ENCODE results near the gene H2BK1.

Gene H2BK1

DNA sequence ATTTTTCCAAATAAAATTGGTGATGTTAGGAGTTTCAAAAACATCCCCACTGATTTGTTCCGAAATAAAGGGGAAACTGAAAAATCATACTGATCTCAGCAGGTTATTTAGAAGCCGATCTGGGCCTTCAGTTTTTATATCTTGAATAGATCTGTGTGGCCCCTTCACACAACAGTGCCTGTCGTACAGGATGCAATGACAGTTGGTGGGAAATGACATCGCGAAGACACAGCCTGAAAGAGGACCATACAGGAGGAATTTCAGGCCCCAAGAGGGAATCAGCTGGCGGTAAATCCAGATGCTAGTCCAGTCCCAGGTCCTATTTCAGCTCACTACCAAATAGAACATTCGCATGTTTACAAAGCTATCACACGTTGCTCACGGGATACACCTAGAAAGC lies 3.0 kb downstream of the H2BK1 start:
- in situ Hi-C loops (cut with HindIII; ENCODE audit: low sequenced_read_pairs): loop anchor here (5.0 kb wide), 2 partner anchors 40 to 65 kb away; partner anchors contain the start of gene GBX1

DNA sequence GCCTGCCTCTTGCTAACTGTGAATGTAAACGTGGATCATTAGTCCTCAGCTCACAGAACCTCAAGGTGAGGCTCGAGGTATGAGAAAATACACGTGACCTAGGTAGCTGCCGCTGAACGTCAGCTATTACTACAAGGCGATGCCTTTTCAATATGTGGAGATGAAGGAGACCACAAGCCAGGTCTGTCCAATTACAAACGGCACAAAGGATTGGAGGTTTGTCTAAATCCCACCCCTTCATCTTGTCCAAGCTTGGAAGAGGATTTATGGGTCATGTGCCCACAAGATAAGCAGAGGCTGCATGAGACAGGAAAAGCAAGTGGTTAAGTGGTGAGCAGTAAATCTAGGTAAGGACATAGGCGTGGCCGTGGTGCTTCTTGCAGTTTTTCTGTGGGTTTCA lies 3.4 kb downstream of the H2BK1 start:
- in situ Hi-C loops (cut with HindIII; ENCODE audit: low sequenced_read_pairs): loop anchor here (5.0 kb wide), 2 partner anchors 40 to 65 kb away; partner anchors contain the start of gene GBX1

DNA sequence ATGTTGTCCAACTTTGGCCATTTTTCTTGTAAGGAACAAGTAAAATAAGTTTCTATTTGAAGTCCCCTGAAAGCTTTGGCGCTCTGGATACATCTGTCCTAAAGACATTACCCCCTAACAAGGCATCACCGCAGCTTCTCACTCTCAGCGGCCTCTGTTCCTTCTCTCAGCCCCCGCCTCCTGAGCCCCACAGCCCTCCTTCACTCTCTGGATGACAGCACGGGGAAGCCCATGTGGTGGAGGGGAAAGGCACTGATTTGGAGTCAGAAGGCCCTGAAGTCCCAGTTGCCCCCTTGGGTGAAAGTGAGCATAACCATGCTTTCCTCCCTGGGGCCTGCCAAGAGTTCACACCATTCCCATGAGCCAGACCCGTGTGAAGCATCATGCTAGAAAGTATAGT lies 4.6 kb downstream of the H2BK1 start:
- in situ Hi-C loops (cut with HindIII; ENCODE audit: low sequenced_read_pairs): loop anchor here (5.0 kb wide), 2 partner anchors 38 to 67 kb away; partner anchors contain the start of gene GBX1

DNA sequence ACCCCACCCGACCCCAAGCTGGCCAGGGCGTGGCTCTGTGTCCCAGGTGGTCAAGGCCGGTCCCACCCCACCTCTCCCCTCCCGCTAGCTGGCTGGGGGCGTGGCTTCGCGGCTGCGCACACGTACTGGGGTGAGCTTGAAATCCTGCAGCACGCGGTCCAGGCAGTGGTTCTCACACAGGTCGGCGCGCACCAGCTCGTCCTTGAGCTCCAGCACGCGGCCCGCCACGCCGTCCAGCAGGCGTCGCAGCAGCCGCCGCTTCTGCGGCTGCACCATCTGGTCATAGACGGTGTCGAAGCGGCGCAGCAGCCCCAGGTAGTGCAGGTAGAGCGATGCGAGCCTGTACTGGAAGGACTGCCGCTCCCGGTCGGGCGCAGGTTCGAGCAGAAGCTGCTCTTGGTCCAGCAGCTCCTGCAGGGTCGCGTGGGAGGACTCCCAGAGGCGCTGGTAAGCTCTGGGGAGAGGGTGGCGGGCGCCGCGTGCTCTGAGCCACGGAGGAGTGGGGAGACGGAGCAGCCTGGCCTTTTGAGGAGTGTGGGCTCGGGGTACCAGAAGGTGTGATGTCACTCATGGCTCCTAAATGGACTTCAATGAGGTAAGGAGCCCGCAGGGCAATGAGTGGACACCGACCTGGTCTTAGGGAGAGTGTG lies 5.8 kb downstream of the H2BK1 start:
- in situ Hi-C loops (cut with HindIII; ENCODE audit: low sequenced_read_pairs): loop anchor here (5.0 kb wide), 2 partner anchors 37 to 68 kb away; partner anchors contain the start of gene GBX1

DNA sequence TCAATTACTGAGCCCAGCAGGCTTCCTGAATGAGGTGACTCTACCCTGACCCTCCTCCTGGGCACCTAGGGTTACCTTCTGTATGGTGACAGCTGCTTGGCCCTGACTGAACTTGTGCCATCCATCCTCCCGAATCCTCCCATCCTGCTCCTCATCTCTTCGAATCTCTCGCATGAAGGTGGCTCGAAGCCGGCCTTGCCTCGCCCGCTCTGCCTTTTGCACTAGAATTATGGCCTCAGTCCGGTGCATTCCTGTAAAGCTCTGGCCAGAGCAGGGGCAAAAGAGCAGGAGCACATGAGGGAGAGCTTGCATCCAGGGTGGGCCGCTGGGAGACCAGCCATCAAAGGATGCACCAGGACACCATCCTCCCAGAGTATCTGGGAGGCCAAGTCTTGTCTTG lies 7.5 kb downstream of the H2BK1 start:
- in situ Hi-C loops (cut with HindIII; ENCODE audit: low sequenced_read_pairs): no loop called here

DNA sequence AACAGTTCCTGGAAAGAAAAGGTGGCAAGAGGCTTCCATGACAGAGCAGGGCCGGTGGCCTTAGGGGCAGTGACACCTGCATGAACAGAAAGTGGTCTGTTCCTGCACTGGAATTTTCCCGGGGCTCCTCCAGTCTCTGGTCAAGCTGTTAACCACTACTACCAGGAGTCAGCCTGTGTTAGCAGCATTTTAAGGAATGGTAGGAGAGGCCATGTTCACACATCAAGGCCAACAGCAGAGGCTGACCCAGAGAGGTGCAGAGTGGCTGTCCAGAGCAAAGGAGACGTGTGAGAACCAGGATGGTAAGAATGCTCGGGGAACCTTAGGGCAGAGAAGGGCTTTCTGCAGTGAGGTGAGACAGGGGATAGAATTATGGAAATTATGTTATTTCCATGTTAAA lies 8.5 kb downstream of the H2BK1 start:
- in situ Hi-C loops (cut with HindIII; ENCODE audit: low sequenced_read_pairs): no loop called here

DNA sequence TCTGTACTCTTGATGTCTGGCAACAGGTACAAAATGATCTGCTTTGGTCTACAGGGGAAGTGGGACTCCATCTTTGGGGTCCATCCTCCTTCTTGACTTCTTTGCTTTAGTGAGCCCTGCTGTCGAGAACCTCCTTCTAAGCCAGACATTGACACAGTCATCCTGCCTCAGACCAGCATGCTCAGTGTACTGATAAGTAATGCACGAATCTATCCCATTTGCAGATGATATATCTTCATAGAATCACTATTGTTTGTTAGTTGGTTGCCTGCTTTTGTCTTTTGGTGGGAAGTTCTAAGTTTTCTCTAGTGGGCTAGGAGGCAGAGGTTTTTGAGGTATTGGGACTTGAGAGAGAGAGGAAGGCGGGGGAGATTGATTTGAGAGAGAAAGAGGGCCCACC lies 8.9 kb downstream of the H2BK1 start:
- in situ Hi-C loops (cut with HindIII; ENCODE audit: low sequenced_read_pairs): no loop called here

DNA sequence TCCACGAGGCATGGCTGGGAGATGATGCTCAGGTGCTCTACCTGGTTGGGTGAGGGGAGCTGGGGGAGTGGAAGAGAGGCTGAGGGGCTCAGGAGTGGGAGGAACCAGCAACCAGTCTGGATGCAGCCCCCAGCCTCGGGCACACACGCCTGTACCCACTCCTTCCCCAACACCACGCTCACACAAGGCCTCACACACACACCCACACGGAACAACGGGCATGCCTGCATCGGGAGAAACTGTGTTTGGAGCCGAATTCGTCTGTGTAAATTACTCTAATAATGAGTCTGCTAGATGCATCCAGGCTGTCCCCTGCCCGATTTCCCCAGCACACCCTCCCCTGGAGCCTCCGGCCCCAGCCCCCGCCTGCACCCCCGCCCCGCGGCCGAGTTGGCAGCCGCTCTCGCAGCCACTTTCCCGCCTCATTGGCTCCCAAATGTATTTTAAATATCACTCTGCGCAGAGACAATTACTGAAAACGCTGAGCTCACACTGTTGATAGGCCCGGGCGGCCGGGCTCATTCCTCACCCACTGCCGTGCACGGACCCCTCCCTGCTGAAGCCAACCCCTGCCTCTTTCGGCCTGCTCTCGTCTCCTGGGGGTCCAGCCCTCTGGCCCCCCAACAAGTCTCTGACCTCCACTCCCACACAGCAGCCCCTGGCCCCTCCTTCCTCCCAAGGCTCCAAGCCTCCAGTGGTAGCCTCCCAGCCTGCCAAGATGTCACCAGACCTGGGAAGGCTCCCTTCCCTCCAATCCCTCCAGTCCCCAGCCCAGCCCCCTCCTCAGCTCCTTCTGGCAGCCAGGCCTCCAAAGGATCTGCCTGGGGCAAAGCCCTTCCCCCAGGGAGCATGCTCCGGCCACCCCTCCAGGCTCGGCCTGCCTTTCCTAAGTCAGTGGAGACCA lies 11.1 kb downstream of the H2BK1 start:
- in situ Hi-C loops (cut with HindIII; ENCODE audit: low sequenced_read_pairs): no loop called here

DNA sequence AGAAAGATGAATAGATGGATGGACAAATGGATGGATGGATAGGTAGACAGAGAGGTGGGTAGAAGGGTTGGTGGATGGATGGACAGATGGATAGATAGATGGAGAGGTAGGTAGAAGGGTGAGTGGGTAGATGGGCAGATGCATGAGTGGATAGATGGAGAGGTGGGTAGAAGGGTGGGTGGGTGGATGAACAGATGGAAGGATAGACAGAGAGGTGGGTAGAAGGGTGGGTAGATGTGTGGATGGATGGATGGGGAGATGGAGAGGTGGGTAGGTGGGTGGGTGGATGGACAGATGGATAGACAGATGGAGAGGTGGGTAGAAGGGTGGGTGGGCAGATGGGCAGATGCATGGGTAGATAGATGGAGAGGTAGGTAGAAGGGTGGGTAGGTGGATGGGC lies 12.4 kb downstream of the H2BK1 start:
- in situ Hi-C loops (cut with HindIII; ENCODE audit: low sequenced_read_pairs): no loop called here

DNA sequence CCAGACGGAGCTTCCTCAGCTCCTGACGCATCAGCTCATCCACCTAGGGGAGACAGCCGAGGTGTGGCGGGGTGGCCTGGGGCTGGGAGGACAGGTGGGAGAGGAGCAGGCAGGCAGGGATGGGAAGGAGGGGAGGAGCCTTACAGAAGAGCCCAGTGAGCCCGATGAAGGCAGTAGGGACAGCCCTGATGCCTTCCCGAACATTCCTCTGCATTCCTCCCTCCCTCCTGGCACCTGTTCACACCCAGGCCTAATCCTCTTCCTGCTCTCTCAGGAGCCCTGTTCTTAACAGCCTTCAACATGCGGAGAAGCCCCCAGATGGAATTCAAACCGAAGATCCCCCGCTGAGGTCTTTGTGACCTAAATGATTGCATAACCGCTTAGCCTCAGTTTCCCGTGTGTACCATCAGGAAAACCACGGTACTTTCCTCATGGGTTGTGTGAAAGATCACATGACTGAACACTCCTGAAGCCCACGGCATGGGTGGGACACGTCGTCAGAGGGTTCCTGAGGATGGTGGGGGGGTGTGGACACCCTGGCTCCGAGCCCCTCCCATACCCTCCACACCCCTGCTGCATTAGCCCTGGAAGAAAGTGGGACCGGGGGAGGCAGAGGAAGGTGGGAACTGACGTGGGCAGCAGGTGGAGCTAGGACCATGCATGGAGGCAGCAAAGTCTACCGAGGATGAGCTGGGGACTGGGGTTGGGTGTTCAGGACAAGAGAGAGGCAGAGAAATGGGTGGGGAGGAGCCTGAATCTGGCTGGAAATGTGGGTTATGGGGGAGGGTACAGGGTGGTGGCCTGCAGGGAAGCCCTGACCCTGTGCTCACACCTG lies 14.5 kb downstream of the H2BK1 start:
- in situ Hi-C loops (cut with HindIII; ENCODE audit: low sequenced_read_pairs): no loop called here

DNA sequence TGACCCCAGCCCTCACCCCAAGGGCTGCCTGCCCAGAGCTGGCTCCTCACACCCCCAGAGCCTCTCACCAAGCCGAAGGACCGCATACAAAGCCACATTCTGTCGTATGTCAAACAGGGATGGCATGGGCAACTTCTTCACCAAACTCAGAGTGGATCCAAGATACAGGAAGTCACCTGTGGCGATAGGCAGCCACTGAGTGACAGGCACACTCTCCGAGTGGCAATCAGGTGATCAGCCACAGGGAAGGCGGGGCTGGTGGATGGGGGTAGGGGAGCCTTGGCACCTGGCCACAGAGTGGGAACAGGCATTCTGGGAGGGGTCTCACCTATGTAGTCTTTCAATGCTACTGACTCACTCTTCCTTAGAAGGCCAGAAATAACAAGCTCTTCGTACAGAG lies 16.1 kb downstream of the H2BK1 start:
- in situ Hi-C loops (cut with HindIII; ENCODE audit: low sequenced_read_pairs): no loop called here

DNA sequence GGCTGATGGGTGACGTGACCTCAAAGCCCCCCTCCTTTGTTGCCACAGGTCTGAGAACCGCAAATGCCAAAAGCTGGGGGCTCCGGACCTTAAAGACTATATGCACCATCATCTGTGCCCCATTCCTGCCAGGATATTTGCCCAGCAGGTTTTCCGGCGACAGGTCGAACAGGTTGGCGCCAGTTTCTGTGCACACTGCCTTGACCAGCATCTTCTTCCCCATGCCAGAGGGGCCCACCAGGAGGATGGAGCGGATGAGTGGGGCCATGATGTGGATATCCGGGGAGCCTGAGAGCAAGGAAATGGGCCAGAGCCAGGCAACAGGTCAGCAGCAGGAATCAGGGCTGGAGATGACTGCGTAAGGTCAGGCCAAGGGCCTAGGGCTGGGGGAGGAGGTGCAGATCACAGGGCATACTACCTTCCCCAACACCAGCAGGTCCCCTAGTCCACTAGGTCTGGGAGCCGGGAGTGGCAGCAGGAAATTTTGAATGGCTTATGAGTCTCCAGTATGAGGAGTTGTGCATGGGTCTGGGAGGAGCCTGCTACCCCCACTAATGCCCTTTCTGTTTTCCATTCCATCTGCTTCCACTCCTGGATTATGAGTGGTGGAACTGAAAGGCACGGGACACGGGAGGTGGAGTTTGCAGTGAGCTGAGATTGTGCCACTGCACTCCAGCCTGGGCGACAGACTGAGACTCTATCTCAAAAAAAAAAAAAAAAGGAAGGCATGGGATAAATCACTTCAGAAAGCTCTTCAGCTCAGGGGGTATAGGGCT lies 16.9 kb downstream of the H2BK1 start:
- in situ Hi-C loops (cut with HindIII; ENCODE audit: low sequenced_read_pairs): no loop called here

DNA sequence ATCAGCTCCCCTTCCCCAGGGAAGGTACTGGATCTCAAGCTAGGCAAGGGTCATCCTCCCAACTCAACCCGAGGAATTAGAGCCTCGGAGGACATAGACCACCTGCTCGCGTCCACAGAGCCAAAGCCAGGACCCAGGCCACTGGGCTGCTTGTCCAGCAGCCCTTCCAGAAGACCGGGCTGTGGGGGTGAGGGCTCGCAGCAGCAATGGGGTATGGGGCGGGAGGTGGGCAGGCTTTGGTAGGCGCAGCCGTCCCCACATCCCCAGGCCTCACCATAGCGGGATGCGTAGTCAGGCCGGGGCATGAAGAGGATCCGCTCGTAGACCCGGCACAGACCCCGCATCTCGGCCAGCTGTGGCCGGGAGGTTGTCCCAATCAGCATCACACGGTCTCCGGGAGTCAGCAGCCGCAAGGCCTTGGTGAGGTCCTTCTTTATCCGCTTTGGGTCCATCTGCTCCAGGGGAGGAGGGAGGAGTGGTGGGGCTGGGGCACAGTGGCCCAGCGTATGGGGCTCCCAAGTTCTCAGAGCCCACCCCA lies 18.2 kb downstream of the H2BK1 start:
- in situ Hi-C loops (cut with HindIII; ENCODE audit: low sequenced_read_pairs): no loop called here

DNA sequence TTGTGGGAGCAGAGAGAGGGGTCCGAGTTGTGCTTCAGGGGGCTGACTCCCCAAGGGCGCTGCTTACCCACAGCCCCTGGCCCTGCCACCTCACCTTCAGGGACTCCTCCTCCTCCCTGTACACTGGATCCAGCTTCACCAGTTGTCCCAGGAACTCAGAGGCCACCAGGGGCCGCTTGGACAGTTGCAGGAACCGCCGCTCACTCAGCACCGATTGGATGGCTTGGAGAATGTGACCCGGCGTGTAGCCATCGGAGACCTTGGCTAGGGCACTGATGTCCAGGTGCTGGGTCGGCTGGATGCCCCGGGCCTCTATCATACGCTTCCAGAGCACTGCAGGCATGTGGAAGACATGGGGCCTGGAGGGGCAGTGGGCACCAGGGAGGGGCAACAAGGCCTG lies 18.7 kb downstream of the H2BK1 start:
- in situ Hi-C loops (cut with HindIII; ENCODE audit: low sequenced_read_pairs): no loop called here

DNA sequence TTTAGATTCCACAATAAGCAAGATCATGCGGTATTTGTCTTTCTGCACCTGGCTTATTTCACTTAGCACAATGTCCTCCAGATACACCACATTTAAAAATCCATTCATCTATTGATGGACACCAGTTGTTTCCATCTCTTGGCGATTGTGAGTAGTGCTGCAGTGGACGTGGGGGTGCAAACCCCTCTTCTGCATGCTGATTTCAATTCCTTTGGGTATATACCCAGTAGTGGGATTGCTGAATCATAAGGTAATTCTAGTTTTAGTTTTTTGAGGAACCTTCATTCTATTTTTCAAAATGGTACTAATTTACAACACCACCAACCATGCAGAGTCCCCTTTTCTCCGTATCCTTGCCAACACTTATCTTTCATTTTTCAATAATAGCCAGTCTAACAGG lies 21.2 kb downstream of the H2BK1 start:
- in situ Hi-C loops (cut with HindIII; ENCODE audit: low sequenced_read_pairs): no loop called here

DNA sequence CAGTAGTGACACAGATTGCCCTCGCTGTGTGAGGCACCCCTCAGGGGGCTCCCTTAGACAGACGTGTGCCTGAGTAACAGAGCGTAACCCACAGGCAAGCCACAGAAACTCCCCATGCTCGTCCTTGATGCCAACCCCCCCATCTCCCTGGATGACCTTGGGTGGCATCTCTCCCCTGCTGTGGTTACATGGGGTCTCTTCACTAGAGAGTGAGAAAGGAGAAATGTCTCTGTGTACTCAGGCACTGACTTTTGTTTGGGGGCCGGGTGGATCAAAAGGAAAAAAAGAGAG lies 22.1 kb downstream of the H2BK1 start:
- in situ Hi-C loops (cut with HindIII; ENCODE audit: low sequenced_read_pairs): no loop called here

DNA sequence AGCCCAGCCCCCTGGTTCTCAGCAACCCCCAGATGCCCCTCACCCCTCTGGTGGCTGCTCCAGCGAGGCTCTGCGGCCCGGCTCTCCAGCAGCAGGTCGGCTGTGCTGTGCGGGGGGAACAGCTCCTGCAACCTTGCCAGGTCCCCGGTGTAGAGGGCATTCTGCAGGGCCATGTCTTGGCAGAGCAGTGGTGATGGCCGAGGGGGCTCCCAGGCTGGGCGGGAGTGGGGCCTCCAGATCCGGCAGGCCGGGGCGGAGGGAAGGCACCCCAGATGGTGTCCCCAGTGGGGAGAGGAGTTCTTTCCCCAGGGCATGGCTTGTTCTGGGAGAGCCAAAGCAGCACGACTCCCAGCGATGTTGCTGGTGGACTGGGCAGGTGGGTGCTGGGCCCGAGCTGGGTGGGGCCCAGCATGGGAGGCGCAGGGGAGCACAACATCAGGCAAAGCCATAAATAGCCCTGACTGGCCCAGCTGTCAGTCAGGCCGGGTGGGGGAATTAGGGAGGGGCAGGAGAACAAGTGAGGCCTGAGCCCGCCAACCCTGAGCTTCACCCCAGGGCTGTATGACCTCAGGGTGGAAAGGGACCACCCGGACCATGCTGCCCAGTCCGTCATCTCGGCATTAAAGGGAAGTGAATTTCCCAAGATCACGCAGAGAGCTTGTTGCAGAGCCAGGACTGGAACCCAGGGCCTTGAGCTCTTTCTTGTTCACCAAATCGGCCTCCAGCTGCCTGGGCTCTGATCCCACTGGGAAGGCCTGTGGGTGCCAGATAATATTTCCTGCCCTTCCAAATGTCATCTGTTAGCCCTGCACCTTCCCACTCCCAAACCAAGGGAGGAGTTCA lies 22.7 kb downstream of the H2BK1 start:
- in situ Hi-C loops (cut with HindIII; ENCODE audit: low sequenced_read_pairs): no loop called here

DNA sequence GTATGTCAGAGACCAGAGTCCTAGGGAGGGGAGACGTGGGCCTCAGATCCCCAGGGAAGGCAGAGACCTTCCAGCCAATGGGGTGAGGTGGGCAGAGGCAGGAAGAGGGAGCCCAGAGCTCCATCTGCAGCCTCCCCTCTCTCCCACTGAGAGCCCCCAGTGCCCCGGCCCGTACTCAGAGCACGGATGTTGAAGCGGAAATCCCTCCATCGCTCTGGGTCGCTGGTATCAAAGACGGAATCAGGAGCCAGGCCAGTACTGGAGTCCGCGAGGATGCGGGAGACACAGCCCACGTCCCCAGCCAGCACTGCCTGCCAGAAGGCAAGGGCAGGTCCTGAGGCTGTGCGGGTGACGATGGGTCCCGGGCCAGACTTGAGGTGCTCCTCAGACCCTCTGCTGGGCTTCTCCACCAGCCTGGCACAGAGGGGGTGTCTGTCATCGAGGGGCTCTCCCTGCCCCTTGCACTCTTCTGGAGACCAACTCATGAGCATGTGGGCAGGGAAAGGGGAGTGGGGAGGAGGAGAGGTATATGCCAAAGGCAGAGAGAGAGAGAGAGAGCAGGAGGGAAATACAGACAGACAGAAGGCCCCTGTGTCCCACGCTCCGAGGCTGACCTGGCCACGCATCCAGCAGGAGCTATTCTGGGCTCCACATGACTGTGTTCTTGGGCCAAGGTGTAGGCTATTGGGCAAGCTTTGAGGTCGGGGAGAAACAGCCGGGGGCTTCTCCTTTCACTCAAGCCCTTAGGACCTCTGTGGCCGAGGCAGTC lies 23.5 kb downstream of the H2BK1 start, which contains the start of gene ASB10:
ASB10 (minus strand) TSS at position 611 of the 769 bp plus-strand sequence; CDS start at position 491, 120 bp downstream.
- in situ Hi-C loops (cut with HindIII; ENCODE audit: low sequenced_read_pairs): no loop called here

Measured in endothelial cell of hepatic sinusoid (primary cell).